HG03520 (cell line): ENCODE results near the gene AKAP13.
"Not testable (repeated sequence)": the region's sequence is repeated elsewhere in the genome, so short reads cannot be mapped to it uniquely, and the experiment has no call there.

Experiments
- ATAC-seq: cut with Tn5 transposase; IDR thresholded peaks from one replicate; pipeline ENCODE4 v1.9.1; 2021; ENCODE audit warnings: mild to moderate bottlenecking, moderate library complexity; ENCODE audit not compliant: unreplicated experiment

The AKAP13 gene

GRCh38 chr15:85347264-85348047 lies 32.9 kb upstream of the AKAP13 start:
- not testable (repeated sequence) for ATAC-seq

GRCh38 chr15:85348048-85348766 lies 32.2 kb upstream of the AKAP13 start:
- ATAC-seq = not testable (repeated sequence)

GRCh38 chr15:85349062-85349461 lies 31.3 kb upstream of the AKAP13 start:
- ATAC-seq = not testable (repeated sequence)

- ATAC-seq = no peak
These were observed 30.0 kb upstream of the AKAP13 start for GRCh38 chr15:85350395-85350794.

GRCh38 chr15:85351501-85351900 lies 28.9 kb upstream of the AKAP13 start:
- not testable (repeated sequence) for ATAC-seq

GRCh38 chr15:85351965-85352364 lies 28.4 kb upstream of the AKAP13 start:
- ATAC-seq = no peak

GRCh38 chr15:85353516-85353915 lies 26.9 kb upstream of the AKAP13 start:
- no peak for ATAC-seq

- ATAC-seq = no peak
These were observed 25.9 kb upstream of the AKAP13 start for GRCh38 chr15:85354461-85354860.

GRCh38 chr15:85354948-85355347 lies 25.5 kb upstream of the AKAP13 start:
- no peak for ATAC-seq

GRCh38 chr15:85356276-85356675 lies 24.1 kb upstream of the AKAP13 start:
- no peak for ATAC-seq

- peak; percentile 72 for ATAC-seq
These were observed 19.1 kb upstream of the AKAP13 start for GRCh38 chr15:85361323-85361722.

GRCh38 chr15:85362436-85363081 lies 17.8 kb upstream of the AKAP13 start:
- no peak for ATAC-seq

GRCh38 chr15:85365980-85366379 lies 14.4 kb upstream of the AKAP13 start:
- ATAC-seq = no peak

- ATAC-seq = no peak
These were observed 12.7 kb upstream of the AKAP13 start for GRCh38 chr15:85367741-85368140.

- ATAC-seq = no peak
These were observed 5.6 kb upstream of the AKAP13 start for GRCh38 chr15:85374831-85375230.

GRCh38 chr15:85377269-85377668 lies 3.1 kb upstream of the AKAP13 start:
- ATAC-seq = no peak

GRCh38 chr15:85377986-85378385 lies 2.4 kb upstream of the AKAP13 start:
- ATAC-seq = no peak

GRCh38 chr15:85379403-85380131 lies 836 bp upstream of the AKAP13 start:
- ATAC-seq = no peak

- peak; percentile 31 for ATAC-seq
These were observed 624 bp downstream of the AKAP13 start for GRCh38 chr15:85380812-85381642.
